ENCODE measurements around the gene ATP6V0A4.
"Not testable (repeated sequence)": the region's sequence is repeated elsewhere in the genome, so short reads cannot be mapped to it uniquely, and the experiment has no call there.

ATP6V0A4 gene

DNA sequence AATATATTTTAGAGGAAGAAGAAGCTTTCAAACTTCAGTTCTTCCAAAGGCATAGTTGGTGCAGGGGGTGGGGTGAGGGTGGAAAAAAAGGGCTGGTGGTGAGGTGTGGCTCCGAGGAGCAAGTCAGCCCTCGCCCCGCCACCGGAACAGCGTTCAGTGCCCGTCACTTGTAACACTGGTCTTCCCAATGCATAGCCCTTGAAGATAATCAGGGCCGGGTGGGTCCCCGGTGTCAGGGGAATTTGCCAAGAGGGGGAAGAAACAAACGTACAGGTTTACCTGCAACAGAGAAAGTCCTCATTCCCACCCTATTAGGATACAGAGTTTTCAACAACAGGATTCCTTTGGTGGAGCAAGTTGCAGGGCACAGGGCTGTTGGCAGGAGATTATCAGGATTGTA, 98.3 kb downstream of the ATP6V0A4 start:
- Histone ChIP-seq H3K27ac (ENCODE audit: low read depth, low read length, poor library complexity, severe bottlenecking) (no peak overlapping the region), H3K27me3 (ENCODE audit: insufficient read depth, low read length) (no peaks in the 10 kb centered on the region; the same call in 1 of the 2 replicates), H4K20me1 (ENCODE audit: insufficient read depth, low read length) (no peaks in the 10 kb centered on the region), H3K4me2 (ENCODE audit: low read length) (no peak overlapping the region), H3K4me1 (ENCODE audit: insufficient read depth, low read length, severe bottlenecking) (no peaks in the 10 kb centered on the region), H3K9ac (ENCODE audit: low read length) (no peak overlapping the region), H2AFZ (ENCODE audit: low read length) (no peak overlapping the region), H3K79me2 (ENCODE audit: insufficient read depth, low read length) (no peaks in the 10 kb centered on the region), H3K9me2 (ENCODE audit: low read depth, low read length) (no peaks in the 10 kb centered on the region), H3K9me3 (ENCODE audit: low read length) (no peaks in the 10 kb centered on the region), H3K4me3 (ENCODE audit: low read depth, low read length, poor library complexity, severe bottlenecking) (no peak overlapping the region), H3F3A (ENCODE audit: insufficient read depth, low read length) (no peaks in the 10 kb centered on the region), H3K36me3 (ENCODE audit: insufficient read depth, low read length) (no peaks in the 10 kb centered on the region)
- no peak for TF ChIP-seq EZH2 (IDR thresholded peaks at IDR 0.05; ENCODE audit: borderline replicate concordance, low read length)
- TF ChIP-seq, protein P1, sequence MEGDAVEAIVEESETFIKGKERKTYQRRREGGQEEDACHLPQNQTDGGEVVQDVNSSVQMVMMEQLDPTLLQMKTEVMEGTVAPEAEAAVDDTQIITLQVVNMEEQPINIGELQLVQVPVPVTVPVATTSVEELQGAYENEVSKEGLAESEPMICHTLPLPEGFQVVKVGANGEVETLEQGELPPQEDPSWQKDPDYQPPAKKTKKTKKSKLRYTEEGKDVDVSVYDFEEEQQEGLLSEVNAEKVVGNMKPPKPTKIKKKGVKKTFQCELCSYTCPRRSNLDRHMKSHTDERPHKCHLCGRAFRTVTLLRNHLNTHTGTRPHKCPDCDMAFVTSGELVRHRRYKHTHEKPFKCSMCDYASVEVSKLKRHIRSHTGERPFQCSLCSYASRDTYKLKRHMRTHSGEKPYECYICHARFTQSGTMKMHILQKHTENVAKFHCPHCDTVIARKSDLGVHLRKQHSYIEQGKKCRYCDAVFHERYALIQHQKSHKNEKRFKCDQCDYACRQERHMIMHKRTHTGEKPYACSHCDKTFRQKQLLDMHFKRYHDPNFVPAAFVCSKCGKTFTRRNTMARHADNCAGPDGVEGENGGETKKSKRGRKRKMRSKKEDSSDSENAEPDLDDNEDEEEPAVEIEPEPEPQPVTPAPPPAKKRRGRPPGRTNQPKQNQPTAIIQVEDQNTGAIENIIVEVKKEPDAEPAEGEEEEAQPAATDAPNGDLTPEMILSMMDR (IDR thresholded peaks at IDR 0.05; ENCODE audit: low read length), result no peak

- Histone ChIP-seq H2AFZ (ENCODE audit: low read length) (no peak overlapping the region), H3K9me2 (ENCODE audit: low read depth, low read length) (no peaks in the 10 kb centered on the region), H3K27me3 (ENCODE audit: insufficient read depth, low read length) (no peaks in the 10 kb centered on the region; the same call in 1 of the 2 replicates), H4K20me1 (ENCODE audit: insufficient read depth, low read length) (no peaks in the 10 kb centered on the region), H3K79me2 (ENCODE audit: insufficient read depth, low read length) (no peaks in the 10 kb centered on the region), H3K4me1 (ENCODE audit: insufficient read depth, low read length, severe bottlenecking) (no peaks in the 10 kb centered on the region), H3K9ac (ENCODE audit: low read length) (no peak overlapping the region), H3K4me2 (ENCODE audit: low read length) (no peak overlapping the region), H3F3A (ENCODE audit: insufficient read depth, low read length) (no peaks in the 10 kb centered on the region), H3K27ac (ENCODE audit: low read depth, low read length, poor library complexity, severe bottlenecking) (no peak overlapping the region), H3K36me3 (ENCODE audit: insufficient read depth, low read length) (no peaks in the 10 kb centered on the region), H3K9me3 (ENCODE audit: low read length) (no peaks in the 10 kb centered on the region), H3K4me3 (ENCODE audit: low read depth, low read length, poor library complexity, severe bottlenecking) (no peak overlapping the region)
- TF ChIP-seq EZH2 (IDR thresholded peaks at IDR 0.05; ENCODE audit: borderline replicate concordance, low read length), result no peak
- TF ChIP-seq, protein P1 (IDR thresholded peaks at IDR 0.05; ENCODE audit: low read length), result no peak
These were observed 99.7 kb downstream of the ATP6V0A4 start for GRCh38 chr7:138698281-138698680.

DNA sequence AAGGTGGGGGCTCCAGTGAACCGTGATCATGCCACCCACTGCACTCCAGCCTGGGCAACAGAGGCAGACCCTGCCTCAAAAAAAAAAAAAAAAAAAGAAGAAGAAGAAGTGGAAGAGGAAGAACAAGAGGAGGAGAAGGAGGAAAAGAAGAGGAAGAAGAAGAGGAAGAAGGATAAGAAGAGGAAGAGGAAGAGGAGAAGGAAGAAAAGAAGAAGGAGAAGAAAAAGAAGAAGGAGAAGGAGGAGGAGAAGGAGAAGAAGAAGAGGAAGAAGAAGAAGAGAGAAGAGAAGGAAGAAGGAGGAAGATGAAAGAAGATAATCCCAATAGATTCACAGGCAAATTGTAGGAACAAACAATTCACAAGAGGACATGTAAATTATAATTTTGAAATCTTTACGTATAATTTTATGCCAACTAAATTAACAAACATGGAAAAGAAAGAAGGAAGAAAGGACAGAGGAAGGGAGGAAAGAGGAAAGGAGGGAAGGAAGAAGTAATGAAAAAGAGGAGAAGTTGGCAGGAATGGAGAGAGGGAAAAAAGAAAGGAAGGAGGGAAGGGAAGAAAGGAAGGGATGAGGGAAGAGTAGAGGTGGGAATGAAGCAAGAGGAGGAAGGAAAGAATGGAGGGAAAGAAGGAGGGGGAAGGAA, 100.3 kb downstream of the ATP6V0A4 start:
- Histone ChIP-seq H3K27me3 (ENCODE audit: insufficient read depth, low read length) (no peaks in the 10 kb centered on the region; the same call in 1 of the 2 replicates), H3K9me2 (ENCODE audit: low read depth, low read length) (no peaks in the 10 kb centered on the region), H3K36me3 (ENCODE audit: insufficient read depth, low read length) (no peaks in the 10 kb centered on the region), H3K79me2 (ENCODE audit: insufficient read depth, low read length) (no peaks in the 10 kb centered on the region), H3K4me3 (ENCODE audit: low read depth, low read length, poor library complexity, severe bottlenecking) (no peak overlapping the region), H3K9me3 (ENCODE audit: low read length) (no peaks in the 10 kb centered on the region), H3K27ac (ENCODE audit: low read depth, low read length, poor library complexity, severe bottlenecking) (no peak overlapping the region), H4K20me1 (ENCODE audit: insufficient read depth, low read length) (no peaks in the 10 kb centered on the region), H3K9ac (ENCODE audit: low read length) (no peak overlapping the region), H2AFZ (ENCODE audit: low read length) (no peak overlapping the region), H3K4me1 (ENCODE audit: insufficient read depth, low read length, severe bottlenecking) (no peaks in the 10 kb centered on the region), H3K4me2 (ENCODE audit: low read length) (no peak overlapping the region), H3F3A (ENCODE audit: insufficient read depth, low read length) (no peaks in the 10 kb centered on the region)
- no peak for TF ChIP-seq EZH2 (IDR thresholded peaks at IDR 0.05; ENCODE audit: borderline replicate concordance, low read length)
- TF ChIP-seq, protein P1 (IDR thresholded peaks at IDR 0.05; ENCODE audit: low read length), result no peak

DNA sequence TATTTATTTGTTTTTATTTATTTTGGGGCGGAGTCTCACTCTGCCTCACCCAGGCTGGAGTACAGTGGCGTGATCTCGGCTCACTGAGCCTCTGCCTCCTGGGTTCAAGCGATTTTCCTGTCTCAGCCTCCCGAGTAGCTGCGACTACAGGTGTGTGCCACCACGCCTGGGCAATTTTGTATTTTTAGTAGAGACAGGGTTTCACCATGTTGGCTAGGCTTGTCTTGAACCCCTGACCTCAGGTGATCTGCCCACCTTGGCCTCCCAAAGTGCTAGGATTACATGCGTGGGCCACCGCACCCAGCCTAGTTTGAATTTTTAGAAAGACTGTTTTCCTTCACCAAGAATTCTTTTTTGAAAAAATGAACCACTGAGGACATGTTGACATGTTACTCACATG, 102.2 kb downstream of the ATP6V0A4 start:
- not testable (repeated sequence) for H3K79me2 ChIP-seq (ENCODE audit: insufficient read depth, low read length); H3K27ac ChIP-seq (ENCODE audit: low read depth, low read length, poor library complexity, severe bottlenecking); H3F3A ChIP-seq (ENCODE audit: insufficient read depth, low read length); H3K27me3 ChIP-seq (ENCODE audit: insufficient read depth, low read length); H3K4me3 ChIP-seq (ENCODE audit: low read depth, low read length, poor library complexity, severe bottlenecking); H3K9ac ChIP-seq (ENCODE audit: low read length); H3K9me3 ChIP-seq (ENCODE audit: low read length); H3K9me2 ChIP-seq (ENCODE audit: low read depth, low read length); H4K20me1 ChIP-seq (ENCODE audit: insufficient read depth, low read length); H3K36me3 ChIP-seq (ENCODE audit: insufficient read depth, low read length); H3K4me2 ChIP-seq (ENCODE audit: low read length); H2AFZ ChIP-seq (ENCODE audit: low read length); H3K4me1 ChIP-seq (ENCODE audit: insufficient read depth, low read length, severe bottlenecking)
